H9 (cell line): ENCODE measurements around the gene TMTC2. TPM values are rescaled to one million over a fixed set of nuclear protein-coding genes. Genes with fewer than 3 reads are reported as not detected.

ENCODE experiments used
- DNase-seq: peaks from one replicate; pipeline ENCODE4 v3.0.0-alpha.2; 2017
- H2AFZ ChIP-seq: one replicate; pipeline ENCODE4 v1.6.1; 2013; ENCODE audit warnings: mild to moderate bottlenecking, low read length, control low read depth, moderate library complexity
- H2AK5ac ChIP-seq: 2 replicates; pipeline ENCODE4 v1.6.1; 2013; ENCODE audit warnings: low read length, control low read depth, mixed read lengths; ENCODE audit not compliant: insufficient read length
- H2BK120ac ChIP-seq: one replicate; pipeline ENCODE4 v1.6.1; 2013; ENCODE audit warnings: low read depth, mild to moderate bottlenecking, low read length, control low read depth, inconsistent platforms; ENCODE audit not compliant: poor library complexity, severe bottlenecking
- H2BK12ac ChIP-seq: 2 replicates; pipeline ENCODE4 v1.6.1; 2013; ENCODE audit warnings: low read length, control low read depth, mixed read lengths, low read depth; ENCODE audit not compliant: insufficient read length
- H2BK15ac ChIP-seq: 2 replicates; pipeline ENCODE4 v1.6.1; 2013; ENCODE audit warnings: low read depth, low read length, control low read depth
- H2BK20ac ChIP-seq: one replicate; pipeline ENCODE4 v1.6.1; 2013; ENCODE audit warnings: low read depth, mild to moderate bottlenecking, low read length, control low read depth, inconsistent platforms; ENCODE audit not compliant: poor library complexity, severe bottlenecking
- H2BK5ac ChIP-seq: 2 replicates; pipeline ENCODE4 v1.6.1; 2013; ENCODE audit warnings: low read length, control low read depth, mixed read lengths; ENCODE audit not compliant: insufficient read length
- H3K14ac ChIP-seq: 2 replicates; pipeline ENCODE4 v1.6.1; 2013; ENCODE audit warnings: low read length, control low read depth; ENCODE audit not compliant: insufficient read depth
- H3K18ac ChIP-seq: 2 replicates; pipeline ENCODE4 v1.6.1; 2013; ENCODE audit warnings: low read depth, mild to moderate bottlenecking, mixed read lengths, low read length, control low read depth; ENCODE audit not compliant: insufficient read length
- H3K23ac ChIP-seq: 2 replicates; pipeline ENCODE4 v1.6.1; 2013; ENCODE audit warnings: low read length, control low read depth, mixed read lengths, low read depth; ENCODE audit not compliant: insufficient read length
- H3K23me2 ChIP-seq: 2 replicates; pipeline ENCODE4 v1.6.1; 2013; ENCODE audit warnings: low read depth, mild to moderate bottlenecking, mixed read lengths, low read length, control low read depth; ENCODE audit not compliant: insufficient read length, poor library complexity, severe bottlenecking
- H3K27ac ChIP-seq: 2 replicates; pipeline ENCODE4 v1.5.1; 2013; ENCODE audit warnings: low read length, control low read depth, mixed read lengths, low read depth; ENCODE audit not compliant: insufficient read length
- H3K27me3 ChIP-seq: 2 replicates; pipeline ENCODE4 v1.6.1; 2013; ENCODE audit warnings: low read length, control low read depth, inconsistent platforms; ENCODE audit not compliant: insufficient read depth
- H3K4ac ChIP-seq: 2 replicates; pipeline ENCODE4 v1.6.1; 2013; ENCODE audit warnings: low read depth, mild to moderate bottlenecking, control low read depth, inconsistent platforms, low read length, moderate library complexity
- H3K4me1 ChIP-seq: 2 replicates; pipeline ENCODE4 v1.6.1; 2013; ENCODE audit warnings: low read length, control low read depth, inconsistent platforms; ENCODE audit not compliant: insufficient read depth
- H3K4me2 ChIP-seq: 2 replicates; pipeline ENCODE4 v1.6.1; 2013; ENCODE audit warnings: low read length, control low read depth, mixed read lengths; ENCODE audit not compliant: insufficient read length, insufficient read depth
- H3K56ac ChIP-seq: 2 replicates; pipeline ENCODE4 v1.6.1; 2013; ENCODE audit warnings: low read depth, mild to moderate bottlenecking, mixed read lengths, low read length, control low read depth; ENCODE audit not compliant: insufficient read length
- H3K79me1 ChIP-seq: 2 replicates; pipeline ENCODE4 v1.6.1; 2013; ENCODE audit warnings: low read depth, mild to moderate bottlenecking, moderate library complexity, low read length, control low read depth, inconsistent platforms; ENCODE audit not compliant: insufficient read depth, poor library complexity, severe bottlenecking
- H3K79me2 ChIP-seq: 2 replicates; pipeline ENCODE4 v1.6.1; 2013; ENCODE audit warnings: low read length, control low read depth, inconsistent platforms; ENCODE audit not compliant: insufficient read depth
- H3K9ac ChIP-seq: 2 replicates; pipeline ENCODE4 v1.6.1; 2013; ENCODE audit warnings: low read length, control low read depth, mixed read lengths; ENCODE audit not compliant: insufficient read length; ENCODE audit errors: extremely low read depth
- H3K9me3 ChIP-seq: one replicate; pipeline ENCODE4 v1.6.1; 2013; ENCODE audit warnings: low read depth, low read length, inconsistent platforms; ENCODE audit not compliant: control insufficient read depth
- H3T11ph ChIP-seq: one replicate; pipeline ENCODE4 v1.6.1; 2013; ENCODE audit warnings: mild to moderate bottlenecking, low read length, control low read depth, inconsistent platforms
- H4K20me1 ChIP-seq: one replicate; pipeline ENCODE4 v1.6.1; 2013; ENCODE audit not compliant: control insufficient read depth, insufficient read length, insufficient read depth
- H4K5ac ChIP-seq: 2 replicates; pipeline ENCODE4 v1.6.1; 2013; ENCODE audit warnings: low read depth, mild to moderate bottlenecking, mixed read lengths, low read length, control low read depth; ENCODE audit not compliant: insufficient read length
- H4K8ac ChIP-seq: replicated peaks from 2 replicates; pipeline ENCODE4 v1.6.1; 2013; ENCODE audit warnings: low read length, control low read depth, mixed read lengths, low read depth; ENCODE audit not compliant: insufficient read length
- H4K91ac ChIP-seq: 2 replicates; pipeline ENCODE4 v1.6.1; 2013; ENCODE audit warnings: low read depth, mild to moderate bottlenecking, moderate library complexity, mixed read lengths, low read length, control low read depth; ENCODE audit not compliant: insufficient read length
- H3K27ac Mint-ChIP-seq, 3 experiments: 2 replicates in 2 of 3; 3 replicates in 1 of 3; pipeline ENCODE4 v1.8.0; 2020 to 2021; ENCODE audit warnings: mixed read lengths in 3 of 3, mild to moderate bottlenecking in 1 of 3, moderate library complexity in 1 of 3
- H3K27me3 Mint-ChIP-seq: 2 replicates; pipeline ENCODE4 v1.8.0; 2021; ENCODE audit warnings: low read depth, mild to moderate bottlenecking, moderate library complexity, mixed read lengths
- H3K36me3 Mint-ChIP-seq, 3 experiments: 2 replicates in 2 of 3; 3 replicates in 1 of 3; pipeline ENCODE4 v1.8.0; 2020 to 2021; ENCODE audit warnings: low read depth in 3 of 3, mixed read lengths in 3 of 3; ENCODE audit not compliant: insufficient read depth in 1 of 3
- H3K4me1 Mint-ChIP-seq, 2 experiments: 2 replicates each; pipeline ENCODE4 v1.8.0; 2020; ENCODE audit warnings: mixed read lengths in 2 of 2
- H3K4me3 Mint-ChIP-seq, 2 experiments: 2 replicates in 1 of 2; 3 replicates in 1 of 2; pipeline ENCODE4 v1.8.0; 2020 to 2021; ENCODE audit warnings: mild to moderate bottlenecking in 2 of 2, mixed read lengths in 2 of 2, moderate library complexity in 1 of 2
- H3K9me3 Mint-ChIP-seq, 2 experiments: 2 replicates in 1 of 2; 3 replicates in 1 of 2; pipeline ENCODE4 v1.8.0; 2020; ENCODE audit warnings: mild to moderate bottlenecking in 2 of 2, mixed read lengths in 2 of 2, moderate library complexity in 1 of 2
- WGBS: extraction: QIAGEN DNeasy Blood & Tissue Kit; methylation state at CpG from one replicate; pipeline ENCODE4 v1.1.7; 2013; ENCODE audit warnings: missing lambda C conversion rate, low lambda C conversion rate, mixed read lengths; ENCODE audit not compliant: insufficient read length; ENCODE audit errors: extremely low coverage; 5-methylcytosine and 5-hydroxymethylcytosine counted together
- total RNA-seq: library from RNA; stranded (reverse); gene quantifications from 2 replicates; pipeline ENCODE4 v1.2.1, GENCODE V29; 2021
- TF ChIP-seq, protein P1 (sequence below): fragments of 200-600 bp; sonication (generic); conservative IDR thresholded peaks from 3 replicates; pipeline ENCODE4 v1.8.0; 2021; ENCODE audit warnings: antibody characterized with exemption, mild to moderate bottlenecking

TMTC2 gene
- total RNA-seq, 1 experiment from 2014 or later = 3.1 TPM

DNA sequence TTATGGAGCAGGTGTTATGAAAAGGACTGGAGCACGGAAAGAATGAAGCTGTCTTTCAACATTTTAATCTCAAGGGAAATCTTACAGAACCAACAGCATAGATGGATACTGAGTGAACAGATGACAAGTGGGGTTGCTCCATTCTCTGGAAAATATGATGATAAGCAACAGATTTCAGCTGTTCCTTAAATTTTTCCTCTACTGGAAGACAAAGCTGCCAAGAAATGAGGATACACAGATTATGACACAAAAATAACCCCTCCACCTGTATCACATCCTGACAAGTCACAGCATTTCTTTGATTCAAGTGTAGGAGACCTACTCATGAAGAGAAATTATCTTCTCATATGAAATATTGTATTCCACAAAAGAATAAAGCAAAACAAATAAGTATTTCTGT is 13.0 kb upstream of the TMTC2 start:
- H3K4ac ChIP-seq = no peak overlapping the region
- H4K20me1 ChIP-seq = no peaks in the 10 kb centered on the region
- H3K4me2 ChIP-seq = no peak overlapping the region
- Mint-ChIP-seq H3K9me3 (no peaks in the 10 kb centered on the region), H3K36me3 (no peaks in the 10 kb centered on the region), H3K27ac (no peak overlapping the region), H3K4me3 (no peak overlapping the region), H3K4me1 (peaks cover 0 to 3% of the 10 kb centered on the region in 2 experiments; a peak in 2 of 4 replicates), H3K27me3 (no peaks in the 10 kb centered on the region; the same call in 1 of the 2 replicates)
- H3K14ac ChIP-seq = no peak overlapping the region
- no peak overlapping the region for H2BK20ac ChIP-seq
- DNase-seq = no peak
- H2BK15ac ChIP-seq = no peak overlapping the region
- H3T11ph ChIP-seq = no peak overlapping the region
- H3K27ac ChIP-seq = no peak overlapping the region
- H3K79me2 ChIP-seq = no peaks in the 10 kb centered on the region
- TF ChIP-seq, protein P1, sequence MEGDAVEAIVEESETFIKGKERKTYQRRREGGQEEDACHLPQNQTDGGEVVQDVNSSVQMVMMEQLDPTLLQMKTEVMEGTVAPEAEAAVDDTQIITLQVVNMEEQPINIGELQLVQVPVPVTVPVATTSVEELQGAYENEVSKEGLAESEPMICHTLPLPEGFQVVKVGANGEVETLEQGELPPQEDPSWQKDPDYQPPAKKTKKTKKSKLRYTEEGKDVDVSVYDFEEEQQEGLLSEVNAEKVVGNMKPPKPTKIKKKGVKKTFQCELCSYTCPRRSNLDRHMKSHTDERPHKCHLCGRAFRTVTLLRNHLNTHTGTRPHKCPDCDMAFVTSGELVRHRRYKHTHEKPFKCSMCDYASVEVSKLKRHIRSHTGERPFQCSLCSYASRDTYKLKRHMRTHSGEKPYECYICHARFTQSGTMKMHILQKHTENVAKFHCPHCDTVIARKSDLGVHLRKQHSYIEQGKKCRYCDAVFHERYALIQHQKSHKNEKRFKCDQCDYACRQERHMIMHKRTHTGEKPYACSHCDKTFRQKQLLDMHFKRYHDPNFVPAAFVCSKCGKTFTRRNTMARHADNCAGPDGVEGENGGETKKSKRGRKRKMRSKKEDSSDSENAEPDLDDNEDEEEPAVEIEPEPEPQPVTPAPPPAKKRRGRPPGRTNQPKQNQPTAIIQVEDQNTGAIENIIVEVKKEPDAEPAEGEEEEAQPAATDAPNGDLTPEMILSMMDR = no peak
- no peak overlapping the region for H4K91ac ChIP-seq
- H3K9ac ChIP-seq = no peak overlapping the region
- no peak overlapping the region for H4K5ac ChIP-seq
- H3K18ac ChIP-seq = no peak overlapping the region
- H2AK5ac ChIP-seq = no peak overlapping the region
- no peaks in the 10 kb centered on the region for H3K4me1 ChIP-seq
- H3K27me3 ChIP-seq = no peaks in the 10 kb centered on the region
- no peak overlapping the region for H2BK12ac ChIP-seq
- H3K23me2 ChIP-seq = no peaks in the 10 kb centered on the region
- H3K9me3 ChIP-seq = no peaks in the 10 kb centered on the region
- H3K23ac ChIP-seq = no peak overlapping the region
- H2BK5ac ChIP-seq = no peak overlapping the region
- no peak overlapping the region for H3K56ac ChIP-seq
- no peak overlapping the region for H2BK120ac ChIP-seq
- H4K8ac ChIP-seq = no peak overlapping the region
- H3K79me1 ChIP-seq = no peaks in the 10 kb centered on the region
- no peak overlapping the region for H2AFZ ChIP-seq
- WGBS = no CpG with 5 or more reads among the region's 1 CpG
